ENCODE results near the gene ARFIP2. TPM values are rescaled to one million over a fixed set of nuclear protein-coding genes. Genes with fewer than 3 reads are reported as not detected.
A peak's percentile ranks its signal among the peaks of the same experiment; 100 is the strongest.

Gene ARFIP2
- total and polyA plus RNA-seq, 2 of the 8 experiments (the other 6 are each of a cell fraction or from before 2014, with no cell fraction given), result 48.3 to 48.7 TPM

DNA sequence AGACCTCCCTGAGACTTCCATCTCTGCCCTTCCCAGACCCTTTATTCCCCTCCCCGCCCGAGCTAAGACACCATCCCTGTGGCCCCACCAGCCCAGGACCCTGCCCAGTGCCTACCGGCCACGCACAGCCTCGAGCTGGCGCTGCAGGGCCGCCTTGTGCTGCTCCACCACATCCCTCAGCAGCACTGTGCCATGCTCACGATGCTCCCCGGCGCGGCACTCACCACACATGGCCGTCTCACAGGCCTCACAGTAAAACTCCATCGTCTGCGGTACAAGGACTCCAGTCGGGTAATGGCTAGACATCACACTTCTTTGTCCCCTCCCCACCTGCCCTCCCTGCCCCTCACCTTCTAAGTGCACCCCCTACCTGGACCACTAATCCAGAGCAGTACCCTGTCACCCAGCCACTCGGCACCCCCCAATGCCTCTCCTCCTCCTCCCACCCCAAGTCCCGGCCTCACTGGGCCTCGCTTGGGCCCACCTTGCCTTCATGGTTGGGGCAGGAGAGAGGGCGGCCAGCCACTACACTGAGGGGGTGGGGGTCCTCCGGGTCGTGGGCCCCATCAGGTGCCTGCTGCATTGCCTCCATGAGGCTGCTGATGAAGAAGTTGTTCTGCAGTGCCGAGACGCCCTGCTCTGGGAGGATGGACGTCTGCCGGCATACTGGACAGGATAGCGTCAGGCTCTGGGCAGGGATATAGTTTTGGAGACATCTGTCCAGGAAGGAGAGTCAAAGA lies 23.4 kb downstream of the ARFIP2 start:
- Histone ChIP-seq H2AFZ (ENCODE audit: low read length) (no peak overlapping the region), H3K4me2 (ENCODE audit: insufficient read depth in 1 of 2, low read depth in 2 of 2, low read length in 2 of 2) (no peak overlapping the region), H2BK20ac (ENCODE audit: low read length) (no peak overlapping the region), H2BK120ac (replicated peaks; ENCODE audit: low read depth, low read length) (no peak overlapping the region), H3K56ac (replicated peaks; ENCODE audit: insufficient read length, low read depth, low read length) (no peak overlapping the region), H3K79me2 (ENCODE audit: control insufficient read depth in 1 of 2, insufficient read depth in 2 of 2, low read length in 2 of 2) (no peaks in the 10 kb centered on the region), H3K27ac (ENCODE audit: low read depth, low read length) (no peak overlapping the region), H4K20me1 (replicated peaks in 1 of 2; ENCODE audit: control insufficient read depth in 1 of 2, insufficient read depth in 2 of 2, low read length in 2 of 2) (no peaks in the 10 kb centered on the region), H3K27me3 (replicated peaks in 1 of 4; ENCODE audit: control insufficient read depth in 3 of 4, extremely low read depth in 1 of 4, insufficient read depth in 3 of 4, low read length in 3 of 4) (no peaks in the 10 kb centered on the region), H3K23ac (ENCODE audit: insufficient read length) (no peak overlapping the region), H4K91ac (replicated peaks; ENCODE audit: insufficient read length, low read length) (no peak overlapping the region), H2BK5ac (ENCODE audit: low read depth, low read length) (no peak overlapping the region), H3K4ac (replicated peaks; ENCODE audit: insufficient read length, low read depth, low read length) (no peak overlapping the region), H3K79me1 (ENCODE audit: low read depth, low read length) (no peaks in the 10 kb centered on the region; the same call in 1 of the 2 replicates), H3K9me3 (ENCODE audit: insufficient read depth in 2 of 2, low read depth in 1 of 2, low read length in 1 of 2) (no peaks in the 10 kb centered on the region), H3K4me3 (ENCODE audit: extremely low read depth in 1 of 4, insufficient read depth in 2 of 4, low read depth in 3 of 4, low read length in 4 of 4) (no peak overlapping the region), H3K18ac (ENCODE audit: extremely low read depth, low read length) (no peak overlapping the region), H3K9ac (replicated peaks in 1 of 4; ENCODE audit: extremely low read depth in 1 of 4, low read depth in 3 of 4, low read length in 3 of 4) (no peak overlapping the region), H4K5ac (ENCODE audit: insufficient read length, low read depth, low read length) (no peak overlapping the region), H3K36me3 (ENCODE audit: control insufficient read depth in 2 of 4, insufficient read depth in 4 of 4, low read length in 3 of 4) (peaks cover 0 to 12% (median 3%) of the 10 kb centered on the region in 4 experiments; a peak in 2 of 8 replicates), H4K8ac (ENCODE audit: extremely low read depth, insufficient read depth, low read length) (peak overlapping the region; percentile 3; the same call in 1 of the 2 replicates), H2BK15ac (ENCODE audit: low read length) (no peak overlapping the region), H2BK12ac (ENCODE audit: low read depth, low read length) (no peak overlapping the region), H3K14ac (ENCODE audit: insufficient read length) (no peak overlapping the region), H3K4me1 (replicated peaks in 1 of 4; ENCODE audit: control insufficient read depth in 3 of 4, insufficient read depth in 4 of 4, low read length in 3 of 4) (no peaks in the 10 kb centered on the region), H3K23me2 (ENCODE audit: low read depth, low read length) (no peaks in the 10 kb centered on the region; the same call in 1 of the 2 replicates), H2AK5ac (ENCODE audit: low read depth, low read length) (no peak overlapping the region)
- FAIRE-seq (no peak), DNase-seq (ENCODE audit: low read depth in 1 of 2, low spot score in 2 of 2) (no peak)
- ChIA-PET CTCF (ENCODE audit: partially characterized antibody) (interaction anchor here (0.7 to 11.0 kb wide), 4 partner anchors 9 to 79 kb away, joined by 3 to 179 read pairs (median 8); partner anchors contain the start of gene HPX), POLR2A (ENCODE audit: partially characterized antibody) (interaction anchor here (0.5 to 4.6 kb wide), 2 partner anchors 16 to 59 kb away, joined by 3 to 12 read pairs; partner anchors contain the start of gene TRIM3)
- 92% methylated on average over 25 of the region's 26 CpGs; no CpG with 5 or more reads in 1 of the 2 experiments for WGBS, 2 experiments (ENCODE audit: extremely low coverage in 1 of 2, insufficient coverage in 1 of 2, insufficient read length in 1 of 2, insufficient replicate concordance in 2 of 2, low coverage in 1 of 2, low lambda C conversion rate in 2 of 2, missing lambda C conversion rate in 1 of 2)
- no peak for TF ChIP-seq RAD21 (IDR thresholded peaks at IDR 0.05 in 1 of 2, conservative IDR thresholded peaks at IDR 0.05 in 1 of 2; ENCODE audit: low read depth in 2 of 2, low read length in 2 of 2)
